GM12878 (cell line): ENCODE data around the gene BLACAT1. TPM values are rescaled to one million over a fixed set of nuclear protein-coding genes. Genes with fewer than 3 reads are reported as not detected.

Source experiments
- ATF7 ChIP-seq: fragments of 450-650 bp; IDR thresholded peaks from 2 replicates; pipeline ENCODE4 v1.6.1; 2016; ENCODE audit warnings: low read depth, mild to moderate bottlenecking
- BACH1 ChIP-seq: fragments of 450-650 bp; IDR thresholded peaks from 2 replicates; pipeline ENCODE4 v1.6.1; 2017; ENCODE audit warnings: mild to moderate bottlenecking, borderline replicate concordance
- CEBPB ChIP-seq, 2 experiments: fragments of 150-350 bp in 1 of 2; IDR thresholded peaks; 2 replicates each; pipeline ENCODE4 v1.6.1; 2012 to 2014; ENCODE audit warnings: low read depth in 2 of 2, low read length in 2 of 2, borderline replicate concordance in 1 of 2, inconsistent platforms in 1 of 2
- GATAD2B ChIP-seq: fragments of 450-650 bp; conservative IDR thresholded peaks from 2 replicates; pipeline ENCODE4 v1.6.1; 2017; ENCODE audit warnings: low read depth, mild to moderate bottlenecking, moderate library complexity
- SMAD5 ChIP-seq: IDR thresholded peaks from 2 replicates; pipeline ENCODE4 v1.6.1; 2016; ENCODE audit warnings: antibody characterized with exemption, low read depth
- SRF ChIP-seq, 2 experiments: IDR thresholded peaks; 2 replicates each; pipeline ENCODE4 v1.6.1; 2011; ENCODE audit warnings: low read depth in 2 of 2, low read length in 2 of 2, mild to moderate bottlenecking in 1 of 2, moderate library complexity in 1 of 2
- SUZ12 ChIP-seq: fragments of 200-600 bp; sonication (generic); IDR thresholded peaks from one replicate; pipeline ENCODE4 v1.6.1; 2018; ENCODE audit warnings: antibody characterized with exemption, mild to moderate bottlenecking; ENCODE audit not compliant: unreplicated experiment
- ZNF24 ChIP-seq: fragments of 450-650 bp; IDR thresholded peaks from 2 replicates; pipeline ENCODE4 v1.6.1; 2017; ENCODE audit warnings: antibody characterized with exemption, mild to moderate bottlenecking
- polyA plus RNA-seq, 11 experiments: library from polyadenylated mRNA; depleted of rRNA in 4 of 11; unstranded in 6 of 11; stranded (reverse) in 5 of 11; fragments of >200 nt; fragmentation: Nextera tagmentation in 4 of 11; fragmentation: Illumina TruSeq in 1 of 11; extraction: Ambion mirVana in 4 of 11; extraction: Trizol in 1 of 11; gene quantifications; 1 replicate in 1 of 11; 2 replicates in 10 of 11; pipeline versions ENCODE4 v1.2.1 to v1.2.3, GENCODE V29; 2011 to 2016; ENCODE audit warnings: inconsistent platforms in 2 of 11, missing spikeins in 2 of 11, low read depth in 1 of 11
- total RNA-seq, 4 experiments: library from RNA; depleted of rRNA in 3 of 4; stranded (reverse); fragments of >200 nt in 3 of 4; fragmentation: Illumina TruSeq in 1 of 4; extraction: Trizol in 1 of 4; gene quantifications; 2 replicates each; pipeline versions ENCODE4 v1.2.1 to v1.2.3, GENCODE V29; 2013 to 2021
- TF ChIP-seq, protein P1 (sequence below): fragments of 450-650 bp; formaldehyde crosslinking; IDR thresholded peaks from 2 replicates; pipeline ENCODE4 v1.5.0; 2022; ENCODE audit warnings: mild to moderate bottlenecking, missing genetic modification characterization
- TF ChIP-seq, protein P2 (sequence below): fragments of 450-650 bp; IDR thresholded peaks from 2 replicates; pipeline ENCODE4 v1.6.1; 2016; ENCODE audit warnings: mild to moderate bottlenecking

The BLACAT1 gene
- total and polyA plus RNA-seq, 10 of the 15 experiments (the other 5 are each of a cell fraction or from before 2014, with no cell fraction given) = 0.04 to 1.6 (median 0.15) TPM; not detected in 1

DNA sequence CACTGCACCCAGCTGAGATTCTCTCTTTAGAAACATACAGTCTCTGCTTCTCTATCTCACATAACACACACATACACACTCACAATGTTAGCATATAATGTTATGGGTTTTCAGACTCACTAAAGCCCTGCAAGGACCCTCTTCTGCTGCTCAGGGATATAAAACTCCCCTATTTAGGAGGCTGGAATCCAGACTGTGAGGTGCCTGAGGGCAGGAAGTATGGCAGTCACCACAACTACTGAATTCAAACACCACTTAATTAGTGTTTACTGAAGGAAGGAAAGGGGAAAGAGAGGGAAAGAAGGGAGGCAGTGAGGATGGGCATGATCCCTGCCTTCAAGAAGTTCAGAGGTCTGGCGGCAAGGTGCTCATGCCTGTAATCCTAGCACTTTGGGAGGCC is 40.8 kb upstream of the BLACAT1 start (continued):
- TF ChIP-seq ATF7 = no peak
- no peak for TF ChIP-seq SRF (IDR thresholded peaks at IDR 0.05; ENCODE audit: low read depth in 2 of 2, low read length in 2 of 2)
- no peak for TF ChIP-seq ZNF24
- TF ChIP-seq GATAD2B = no peak
- TF ChIP-seq BACH1 = no peak
- no peak for TF ChIP-seq CEBPB (IDR thresholded peaks at IDR 0.05; ENCODE audit: borderline replicate concordance in 1 of 2, low read depth in 2 of 2, low read length in 2 of 2)
- no peak for TF ChIP-seq SMAD5
- TF ChIP-seq, protein P1, sequence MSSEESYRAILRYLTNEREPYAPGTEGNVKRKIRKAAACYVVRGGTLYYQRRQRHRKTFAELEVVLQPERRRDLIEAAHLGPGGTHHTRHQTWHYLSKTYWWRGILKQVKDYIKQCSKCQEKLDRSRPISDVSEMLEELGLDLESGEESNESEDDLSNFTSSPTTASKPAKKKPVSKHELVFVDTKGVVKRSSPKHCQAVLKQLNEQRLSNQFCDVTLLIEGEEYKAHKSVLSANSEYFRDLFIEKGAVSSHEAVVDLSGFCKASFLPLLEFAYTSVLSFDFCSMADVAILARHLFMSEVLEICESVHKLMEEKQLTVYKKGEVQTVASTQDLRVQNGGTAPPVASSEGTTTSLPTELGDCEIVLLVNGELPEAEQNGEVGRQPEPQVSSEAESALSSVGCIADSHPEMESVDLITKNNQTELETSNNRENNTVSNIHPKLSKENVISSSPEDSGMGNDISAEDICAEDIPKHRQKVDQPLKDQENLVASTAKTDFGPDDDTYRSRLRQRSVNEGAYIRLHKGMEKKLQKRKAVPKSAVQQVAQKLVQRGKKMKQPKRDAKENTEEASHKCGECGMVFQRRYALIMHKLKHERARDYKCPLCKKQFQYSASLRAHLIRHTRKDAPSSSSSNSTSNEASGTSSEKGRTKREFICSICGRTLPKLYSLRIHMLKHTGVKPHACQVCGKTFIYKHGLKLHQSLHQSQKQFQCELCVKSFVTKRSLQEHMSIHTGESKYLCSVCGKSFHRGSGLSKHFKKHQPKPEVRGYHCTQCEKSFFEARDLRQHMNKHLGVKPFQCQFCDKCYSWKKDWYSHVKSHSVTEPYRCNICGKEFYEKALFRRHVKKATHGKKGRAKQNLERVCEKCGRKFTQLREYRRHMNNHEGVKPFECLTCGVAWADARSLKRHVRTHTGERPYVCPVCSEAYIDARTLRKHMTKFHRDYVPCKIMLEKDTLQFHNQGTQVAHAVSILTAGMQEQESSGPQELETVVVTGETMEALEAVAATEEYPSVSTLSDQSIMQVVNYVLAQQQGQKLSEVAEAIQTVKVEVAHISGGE (CRISPR knock-in tag) = no peak
- TF ChIP-seq, protein P2, sequence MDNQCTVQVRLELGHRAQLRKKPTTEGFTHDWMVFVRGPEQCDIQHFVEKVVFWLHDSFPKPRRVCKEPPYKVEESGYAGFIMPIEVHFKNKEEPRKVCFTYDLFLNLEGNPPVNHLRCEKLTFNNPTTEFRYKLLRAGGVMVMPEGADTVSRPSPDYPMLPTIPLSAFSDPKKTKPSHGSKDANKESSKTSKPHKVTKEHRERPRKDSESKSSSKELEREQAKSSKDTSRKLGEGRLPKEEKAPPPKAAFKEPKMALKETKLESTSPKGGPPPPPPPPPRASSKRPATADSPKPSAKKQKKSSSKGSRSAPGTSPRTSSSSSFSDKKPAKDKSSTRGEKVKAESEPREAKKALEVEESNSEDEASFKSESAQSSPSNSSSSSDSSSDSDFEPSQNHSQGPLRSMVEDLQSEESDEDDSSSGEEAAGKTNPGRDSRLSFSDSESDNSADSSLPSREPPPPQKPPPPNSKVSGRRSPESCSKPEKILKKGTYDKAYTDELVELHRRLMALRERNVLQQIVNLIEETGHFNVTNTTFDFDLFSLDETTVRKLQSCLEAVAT = no peak
- TF ChIP-seq SUZ12 = no peak
